H9 (cell line): Measurements from ENCODE around the gene ERC2. TPM values are rescaled to one million over a fixed set of nuclear protein-coding genes. Genes with fewer than 3 reads are reported as not detected.

Source experiments
- DNase-seq: peaks from one replicate; pipeline ENCODE4 v3.0.0-alpha.2; 2017
- H2AFZ ChIP-seq: one replicate; pipeline ENCODE4 v1.6.1; 2013; ENCODE audit warnings: mild to moderate bottlenecking, low read length, control low read depth, moderate library complexity
- H2AK5ac ChIP-seq: 2 replicates; pipeline ENCODE4 v1.6.1; 2013; ENCODE audit warnings: low read length, control low read depth, mixed read lengths; ENCODE audit not compliant: insufficient read length
- H2BK120ac ChIP-seq: one replicate; pipeline ENCODE4 v1.6.1; 2013; ENCODE audit warnings: low read depth, mild to moderate bottlenecking, low read length, control low read depth, inconsistent platforms; ENCODE audit not compliant: poor library complexity, severe bottlenecking
- H2BK12ac ChIP-seq: 2 replicates; pipeline ENCODE4 v1.6.1; 2013; ENCODE audit warnings: low read length, control low read depth, mixed read lengths, low read depth; ENCODE audit not compliant: insufficient read length
- H2BK15ac ChIP-seq: 2 replicates; pipeline ENCODE4 v1.6.1; 2013; ENCODE audit warnings: low read depth, low read length, control low read depth
- H2BK20ac ChIP-seq: one replicate; pipeline ENCODE4 v1.6.1; 2013; ENCODE audit warnings: low read depth, mild to moderate bottlenecking, low read length, control low read depth, inconsistent platforms; ENCODE audit not compliant: poor library complexity, severe bottlenecking
- H2BK5ac ChIP-seq: 2 replicates; pipeline ENCODE4 v1.6.1; 2013; ENCODE audit warnings: low read length, control low read depth, mixed read lengths; ENCODE audit not compliant: insufficient read length
- H3K14ac ChIP-seq: 2 replicates; pipeline ENCODE4 v1.6.1; 2013; ENCODE audit warnings: low read length, control low read depth; ENCODE audit not compliant: insufficient read depth
- H3K18ac ChIP-seq: 2 replicates; pipeline ENCODE4 v1.6.1; 2013; ENCODE audit warnings: low read depth, mild to moderate bottlenecking, mixed read lengths, low read length, control low read depth; ENCODE audit not compliant: insufficient read length
- H3K23ac ChIP-seq: 2 replicates; pipeline ENCODE4 v1.6.1; 2013; ENCODE audit warnings: low read length, control low read depth, mixed read lengths, low read depth; ENCODE audit not compliant: insufficient read length
- H3K23me2 ChIP-seq: 2 replicates; pipeline ENCODE4 v1.6.1; 2013; ENCODE audit warnings: low read depth, mild to moderate bottlenecking, mixed read lengths, low read length, control low read depth; ENCODE audit not compliant: insufficient read length, poor library complexity, severe bottlenecking
- H3K27ac ChIP-seq: 2 replicates; pipeline ENCODE4 v1.5.1; 2013; ENCODE audit warnings: low read length, control low read depth, mixed read lengths, low read depth; ENCODE audit not compliant: insufficient read length
- H3K27me3 ChIP-seq: 2 replicates; pipeline ENCODE4 v1.6.1; 2013; ENCODE audit warnings: low read length, control low read depth, inconsistent platforms; ENCODE audit not compliant: insufficient read depth
- H3K4ac ChIP-seq: 2 replicates; pipeline ENCODE4 v1.6.1; 2013; ENCODE audit warnings: low read depth, mild to moderate bottlenecking, control low read depth, inconsistent platforms, low read length, moderate library complexity
- H3K4me1 ChIP-seq: 2 replicates; pipeline ENCODE4 v1.6.1; 2013; ENCODE audit warnings: low read length, control low read depth, inconsistent platforms; ENCODE audit not compliant: insufficient read depth
- H3K4me2 ChIP-seq: 2 replicates; pipeline ENCODE4 v1.6.1; 2013; ENCODE audit warnings: low read length, control low read depth, mixed read lengths; ENCODE audit not compliant: insufficient read length, insufficient read depth
- H3K56ac ChIP-seq: 2 replicates; pipeline ENCODE4 v1.6.1; 2013; ENCODE audit warnings: low read depth, mild to moderate bottlenecking, mixed read lengths, low read length, control low read depth; ENCODE audit not compliant: insufficient read length
- H3K79me1 ChIP-seq: 2 replicates; pipeline ENCODE4 v1.6.1; 2013; ENCODE audit warnings: low read depth, mild to moderate bottlenecking, moderate library complexity, low read length, control low read depth, inconsistent platforms; ENCODE audit not compliant: insufficient read depth, poor library complexity, severe bottlenecking
- H3K79me2 ChIP-seq: 2 replicates; pipeline ENCODE4 v1.6.1; 2013; ENCODE audit warnings: low read length, control low read depth, inconsistent platforms; ENCODE audit not compliant: insufficient read depth
- H3K9ac ChIP-seq: 2 replicates; pipeline ENCODE4 v1.6.1; 2013; ENCODE audit warnings: low read length, control low read depth, mixed read lengths; ENCODE audit not compliant: insufficient read length; ENCODE audit errors: extremely low read depth
- H3K9me3 ChIP-seq: one replicate; pipeline ENCODE4 v1.6.1; 2013; ENCODE audit warnings: low read depth, low read length, inconsistent platforms; ENCODE audit not compliant: control insufficient read depth
- H3T11ph ChIP-seq: one replicate; pipeline ENCODE4 v1.6.1; 2013; ENCODE audit warnings: mild to moderate bottlenecking, low read length, control low read depth, inconsistent platforms
- H4K20me1 ChIP-seq: one replicate; pipeline ENCODE4 v1.6.1; 2013; ENCODE audit not compliant: control insufficient read depth, insufficient read length, insufficient read depth
- H4K5ac ChIP-seq: 2 replicates; pipeline ENCODE4 v1.6.1; 2013; ENCODE audit warnings: low read depth, mild to moderate bottlenecking, mixed read lengths, low read length, control low read depth; ENCODE audit not compliant: insufficient read length
- H4K8ac ChIP-seq: replicated peaks from 2 replicates; pipeline ENCODE4 v1.6.1; 2013; ENCODE audit warnings: low read length, control low read depth, mixed read lengths, low read depth; ENCODE audit not compliant: insufficient read length
- H4K91ac ChIP-seq: 2 replicates; pipeline ENCODE4 v1.6.1; 2013; ENCODE audit warnings: low read depth, mild to moderate bottlenecking, moderate library complexity, mixed read lengths, low read length, control low read depth; ENCODE audit not compliant: insufficient read length
- H3K27ac Mint-ChIP-seq, 3 experiments: 2 replicates in 2 of 3; 3 replicates in 1 of 3; pipeline ENCODE4 v1.8.0; 2020 to 2021; ENCODE audit warnings: mixed read lengths in 3 of 3, mild to moderate bottlenecking in 1 of 3, moderate library complexity in 1 of 3
- H3K27me3 Mint-ChIP-seq: 2 replicates; pipeline ENCODE4 v1.8.0; 2021; ENCODE audit warnings: low read depth, mild to moderate bottlenecking, moderate library complexity, mixed read lengths
- H3K36me3 Mint-ChIP-seq, 3 experiments: 2 replicates in 2 of 3; 3 replicates in 1 of 3; pipeline ENCODE4 v1.8.0; 2020 to 2021; ENCODE audit warnings: low read depth in 3 of 3, mixed read lengths in 3 of 3; ENCODE audit not compliant: insufficient read depth in 1 of 3
- H3K4me1 Mint-ChIP-seq, 2 experiments: 2 replicates each; pipeline ENCODE4 v1.8.0; 2020; ENCODE audit warnings: mixed read lengths in 2 of 2
- H3K4me3 Mint-ChIP-seq, 2 experiments: 2 replicates in 1 of 2; 3 replicates in 1 of 2; pipeline ENCODE4 v1.8.0; 2020 to 2021; ENCODE audit warnings: mild to moderate bottlenecking in 2 of 2, mixed read lengths in 2 of 2, moderate library complexity in 1 of 2
- H3K9me3 Mint-ChIP-seq, 2 experiments: 2 replicates in 1 of 2; 3 replicates in 1 of 2; pipeline ENCODE4 v1.8.0; 2020; ENCODE audit warnings: mild to moderate bottlenecking in 2 of 2, mixed read lengths in 2 of 2, moderate library complexity in 1 of 2
- total RNA-seq: library from RNA; stranded (reverse); gene quantifications from 2 replicates; pipeline ENCODE4 v1.2.1, GENCODE V29; 2021
- TF ChIP-seq, protein P1 (sequence below): fragments of 200-600 bp; sonication (generic); conservative IDR thresholded peaks from 3 replicates; pipeline ENCODE4 v1.8.0; 2021; ENCODE audit warnings: antibody characterized with exemption, mild to moderate bottlenecking

ERC2 gene
- total RNA-seq, 1 experiment from 2014 or later, result 15.4 TPM

DNA sequence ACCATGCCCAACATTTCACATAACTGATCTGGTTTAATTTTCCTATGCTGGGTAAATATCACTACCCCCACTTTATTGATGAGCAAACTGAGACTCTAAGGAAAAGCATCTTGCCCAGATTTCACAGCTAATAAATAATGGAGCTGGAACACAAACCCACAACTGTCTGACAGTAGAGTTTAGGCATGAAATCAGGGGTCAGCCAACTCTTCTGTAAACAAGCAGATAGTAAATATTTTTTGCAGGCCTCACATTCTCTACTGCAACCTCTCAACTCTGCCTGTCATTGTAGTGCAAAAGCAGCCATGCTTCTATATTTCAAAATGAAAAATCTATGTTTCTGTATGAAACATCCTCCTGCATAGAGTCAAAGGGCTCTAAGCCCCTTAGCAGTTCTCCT is 111.5 kb downstream of the ERC2 start:
- H3K4me1 Mint-ChIP-seq, result peaks cover 21 to 26% of the 10 kb centered on the region in 2 experiments
- Histone ChIP-seq H3K4ac (no peak overlapping the region), H3K23me2 (no peaks in the 10 kb centered on the region), H3K4me2 (no peak overlapping the region), H3K23ac (no peak overlapping the region), H2AFZ (no peak overlapping the region), H4K91ac (no peak overlapping the region), H2BK20ac (no peak overlapping the region), H3K14ac (no peak overlapping the region), H3K27me3 (no peaks in the 10 kb centered on the region), H3K79me1 (no peaks in the 10 kb centered on the region), H4K20me1 (no peaks in the 10 kb centered on the region), H4K5ac (no peak overlapping the region), H2BK12ac (no peak overlapping the region), H3K18ac (no peak overlapping the region), H2AK5ac (no peak overlapping the region), H3K79me2 (no peaks in the 10 kb centered on the region), H4K8ac (no peak overlapping the region), H3K56ac (no peak overlapping the region), H2BK15ac (no peak overlapping the region), H3T11ph (no peak overlapping the region), H3K9ac (no peak overlapping the region), H3K9me3 (no peaks in the 10 kb centered on the region), H2BK5ac (no peak overlapping the region), H3K27ac (no peak overlapping the region), H2BK120ac (no peak overlapping the region), H3K4me1 (no peaks in the 10 kb centered on the region; the same call in 1 of the 2 replicates)
- TF ChIP-seq, protein P1, sequence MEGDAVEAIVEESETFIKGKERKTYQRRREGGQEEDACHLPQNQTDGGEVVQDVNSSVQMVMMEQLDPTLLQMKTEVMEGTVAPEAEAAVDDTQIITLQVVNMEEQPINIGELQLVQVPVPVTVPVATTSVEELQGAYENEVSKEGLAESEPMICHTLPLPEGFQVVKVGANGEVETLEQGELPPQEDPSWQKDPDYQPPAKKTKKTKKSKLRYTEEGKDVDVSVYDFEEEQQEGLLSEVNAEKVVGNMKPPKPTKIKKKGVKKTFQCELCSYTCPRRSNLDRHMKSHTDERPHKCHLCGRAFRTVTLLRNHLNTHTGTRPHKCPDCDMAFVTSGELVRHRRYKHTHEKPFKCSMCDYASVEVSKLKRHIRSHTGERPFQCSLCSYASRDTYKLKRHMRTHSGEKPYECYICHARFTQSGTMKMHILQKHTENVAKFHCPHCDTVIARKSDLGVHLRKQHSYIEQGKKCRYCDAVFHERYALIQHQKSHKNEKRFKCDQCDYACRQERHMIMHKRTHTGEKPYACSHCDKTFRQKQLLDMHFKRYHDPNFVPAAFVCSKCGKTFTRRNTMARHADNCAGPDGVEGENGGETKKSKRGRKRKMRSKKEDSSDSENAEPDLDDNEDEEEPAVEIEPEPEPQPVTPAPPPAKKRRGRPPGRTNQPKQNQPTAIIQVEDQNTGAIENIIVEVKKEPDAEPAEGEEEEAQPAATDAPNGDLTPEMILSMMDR, result no peak
- H3K27me3 Mint-ChIP-seq, result no peaks in the 10 kb centered on the region
- no peaks in the 10 kb centered on the region; a peak in 1 of 5 replicates for H3K9me3 Mint-ChIP-seq
- peak overlapping the region in 1 of 3 experiments; percentile 83; a peak in 3 of 7 replicates for H3K27ac Mint-ChIP-seq
- H3K4me3 Mint-ChIP-seq, result no peak overlapping the region
- H3K36me3 Mint-ChIP-seq, result peaks cover 2 to 7% (median 3%) of the 10 kb centered on the region in 3 experiments; a peak in 5 of 7 replicates
- DNase-seq, result no peak
